ENCODE measurements around the gene FGD2.
A peak's percentile ranks its signal among the peaks of the same experiment; 100 is the strongest.

Gene FGD2

GRCh38 chr6:37016995-37017394 lies 11.5 kb downstream of the FGD2 start:
- TF ChIP-seq CTCF (IDR thresholded peaks at IDR 0.05; ENCODE audit: low read depth, low read length): no peak
- H3K4me3 ChIP-seq (ENCODE audit: low read depth, low read length): no peak overlapping the region

GRCh38 chr6:37017606-37018197 lies 12.2 kb downstream of the FGD2 start:
- TF ChIP-seq CTCF (IDR thresholded peaks at IDR 0.05; ENCODE audit: low read depth, low read length): no peak
- H3K4me3 ChIP-seq (ENCODE audit: low read depth, low read length): no peak overlapping the region

GRCh38 chr6:37018198-37019064 lies 13.0 kb downstream of the FGD2 start:
- H3K4me3 ChIP-seq (ENCODE audit: low read depth, low read length): no peak overlapping the region
- TF ChIP-seq CTCF (IDR thresholded peaks at IDR 0.05; ENCODE audit: low read depth, low read length): peak; percentile 96

GRCh38 chr6:37019065-37019450 lies 13.6 kb downstream of the FGD2 start:
- TF ChIP-seq CTCF (IDR thresholded peaks at IDR 0.05; ENCODE audit: low read depth, low read length): no peak
- no peak overlapping the region for H3K4me3 ChIP-seq (ENCODE audit: low read depth, low read length)

- TF ChIP-seq CTCF (IDR thresholded peaks at IDR 0.05; ENCODE audit: low read depth, low read length): no peak
- H3K4me3 ChIP-seq (ENCODE audit: low read depth, low read length): no peak overlapping the region
Observed at GRCh38 chr6:37020381-37020780, 14.9 kb downstream of the FGD2 start.

- no peak for TF ChIP-seq CTCF (IDR thresholded peaks at IDR 0.05; ENCODE audit: low read depth, low read length)
- H3K4me3 ChIP-seq (ENCODE audit: low read depth, low read length): no peak overlapping the region
Observed at GRCh38 chr6:37020812-37021211, 15.4 kb downstream of the FGD2 start.

All from WI38 (cell line).